ENCODE measurements around the gene CCDC86. TPM values are rescaled to one million over a fixed set of nuclear protein-coding genes. Genes with fewer than 3 reads are reported as not detected.

CCDC86 gene
- total RNA-seq, 4 donors from 2014 or later, result 7.4 to 23.0 (median 8.3) TPM

DNA sequence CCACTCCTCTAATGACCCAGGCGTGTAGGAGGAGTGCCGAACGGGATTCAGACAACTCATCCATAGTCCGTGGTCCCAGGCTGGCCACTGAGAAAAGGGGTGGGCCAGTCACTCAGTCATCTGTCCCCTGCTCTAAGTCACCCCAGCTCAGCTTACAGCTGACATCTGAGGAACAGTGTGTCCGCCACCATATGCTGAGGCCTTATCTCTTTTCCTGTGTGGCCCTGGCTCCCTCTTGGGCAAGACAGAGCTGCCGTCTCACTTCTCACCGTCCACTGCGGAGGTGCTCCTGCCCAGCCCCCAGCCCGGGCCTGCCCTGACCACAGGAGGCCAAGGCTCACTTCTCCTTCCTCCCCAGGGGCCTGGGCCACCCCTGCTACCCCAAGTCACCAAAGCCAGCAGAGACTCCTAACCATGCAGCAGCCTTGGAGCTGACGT is 6.8 kb downstream of the CCDC86 start:
- no peaks in the 10 kb centered on the region for H3K4me1 ChIP-seq
- H3K27me3 ChIP-seq, result no peaks in the 10 kb centered on the region
- no peaks in the 10 kb centered on the region for H3K36me3 ChIP-seq
- TF ChIP-seq, protein P1, sequence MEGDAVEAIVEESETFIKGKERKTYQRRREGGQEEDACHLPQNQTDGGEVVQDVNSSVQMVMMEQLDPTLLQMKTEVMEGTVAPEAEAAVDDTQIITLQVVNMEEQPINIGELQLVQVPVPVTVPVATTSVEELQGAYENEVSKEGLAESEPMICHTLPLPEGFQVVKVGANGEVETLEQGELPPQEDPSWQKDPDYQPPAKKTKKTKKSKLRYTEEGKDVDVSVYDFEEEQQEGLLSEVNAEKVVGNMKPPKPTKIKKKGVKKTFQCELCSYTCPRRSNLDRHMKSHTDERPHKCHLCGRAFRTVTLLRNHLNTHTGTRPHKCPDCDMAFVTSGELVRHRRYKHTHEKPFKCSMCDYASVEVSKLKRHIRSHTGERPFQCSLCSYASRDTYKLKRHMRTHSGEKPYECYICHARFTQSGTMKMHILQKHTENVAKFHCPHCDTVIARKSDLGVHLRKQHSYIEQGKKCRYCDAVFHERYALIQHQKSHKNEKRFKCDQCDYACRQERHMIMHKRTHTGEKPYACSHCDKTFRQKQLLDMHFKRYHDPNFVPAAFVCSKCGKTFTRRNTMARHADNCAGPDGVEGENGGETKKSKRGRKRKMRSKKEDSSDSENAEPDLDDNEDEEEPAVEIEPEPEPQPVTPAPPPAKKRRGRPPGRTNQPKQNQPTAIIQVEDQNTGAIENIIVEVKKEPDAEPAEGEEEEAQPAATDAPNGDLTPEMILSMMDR (IDR thresholded peaks at IDR 0.05), result no peak
- no peak for TF ChIP-seq POLR2A (IDR thresholded peaks at IDR 0.05)
- no peaks in the 10 kb centered on the region for H3K9me3 ChIP-seq
- no peak for DNase-seq
- intact Hi-C loops (cut with DNase I; ENCODE audit: low total_unique reads), result no loop called here
- no peak overlapping the region for H3K4me3 ChIP-seq
- no peak overlapping the region for H3K27ac ChIP-seq

DNA sequence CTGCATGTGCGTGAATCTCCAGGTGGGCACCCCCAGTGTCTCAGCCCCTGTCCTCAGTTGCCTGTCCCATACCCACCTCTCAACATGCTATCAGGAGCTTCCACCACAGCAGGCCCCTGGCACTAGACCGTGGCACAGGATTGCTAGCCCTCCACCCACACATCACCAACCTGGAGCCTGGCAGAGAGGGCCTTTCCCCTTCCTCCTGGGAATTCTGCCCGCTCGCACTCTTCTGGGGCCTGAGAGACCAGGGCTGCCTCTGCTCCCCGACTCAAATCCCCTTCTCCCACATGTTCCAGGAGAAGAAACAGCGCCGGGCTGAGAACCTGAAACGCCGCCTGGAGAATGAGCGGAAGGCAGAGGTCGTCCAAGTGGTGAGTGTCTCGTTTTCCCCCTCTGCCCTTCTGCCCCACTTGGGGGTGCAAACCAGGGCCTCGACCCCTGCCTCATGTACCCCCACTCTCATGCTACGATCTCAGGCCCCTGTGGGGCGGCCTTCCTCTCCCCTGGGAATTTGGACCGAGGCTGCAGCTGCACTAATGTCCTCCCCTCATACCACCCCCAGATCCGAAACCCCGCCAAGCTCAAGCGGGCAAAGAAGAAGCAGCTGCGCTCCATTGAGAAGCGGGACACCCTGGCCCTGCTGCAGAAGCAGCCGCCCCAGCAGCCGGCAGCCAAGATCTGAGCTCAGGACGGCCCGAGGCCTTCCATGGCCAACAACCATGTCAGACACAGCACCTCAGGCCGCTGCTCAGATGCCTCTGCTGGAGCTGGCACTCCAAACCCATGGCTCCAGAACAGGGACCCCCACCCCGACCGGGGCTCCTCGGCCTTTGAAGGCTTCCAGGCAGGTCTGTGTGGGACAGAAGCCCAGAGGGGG is 8.0 kb downstream of the CCDC86 start:
- H3K36me3 ChIP-seq, result no peaks in the 10 kb centered on the region
- H3K9me3 ChIP-seq, result no peaks in the 10 kb centered on the region
- H3K27me3 ChIP-seq, result no peaks in the 10 kb centered on the region
- no peak overlapping the region for H3K4me3 ChIP-seq
- no peak for TF ChIP-seq POLR2A (IDR thresholded peaks at IDR 0.05)
- TF ChIP-seq, protein P1 (IDR thresholded peaks at IDR 0.05), result no peak
- H3K27ac ChIP-seq, result no peak overlapping the region
- no peaks in the 10 kb centered on the region for H3K4me1 ChIP-seq
- intact Hi-C loops (cut with DNase I; ENCODE audit: low total_unique reads), result no loop called here
- DNase-seq, result no peak

DNA sequence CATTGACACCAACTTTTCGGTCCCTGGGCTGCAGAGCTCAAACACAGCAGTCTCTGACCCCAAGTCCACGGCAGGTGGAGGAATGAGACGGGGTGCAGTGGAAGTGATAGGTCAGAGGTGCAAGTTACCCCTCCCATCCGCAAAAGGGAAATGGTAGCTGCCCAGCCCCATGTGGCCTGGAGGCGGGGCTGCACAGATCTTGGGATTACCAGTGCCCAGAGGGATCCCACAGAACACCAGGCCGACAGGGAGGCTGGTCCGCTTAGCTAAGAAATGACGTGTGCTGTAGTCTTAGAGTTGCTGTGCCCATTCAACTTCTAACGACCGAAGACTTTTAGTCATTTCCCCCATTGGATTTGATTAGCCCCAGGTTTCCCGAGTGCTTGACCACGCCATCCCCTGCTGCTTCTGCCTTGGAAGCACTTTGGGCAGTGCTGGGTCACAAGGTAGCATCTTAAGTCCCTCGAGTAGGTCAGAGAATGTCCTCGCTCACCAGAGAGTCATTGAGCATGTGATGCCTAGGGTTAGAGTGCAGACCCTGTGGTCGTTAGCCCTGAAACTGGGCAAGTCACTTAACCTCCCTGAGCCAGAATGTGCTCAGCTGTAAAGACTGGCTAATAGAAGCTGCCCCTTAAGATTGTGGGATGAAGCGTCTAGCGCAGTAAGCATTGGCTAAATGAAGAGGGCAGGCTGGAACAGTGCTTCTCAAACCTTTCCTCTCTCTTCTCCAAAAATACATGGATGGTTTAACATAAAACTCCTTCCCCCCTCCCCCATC is 9.6 kb downstream of the CCDC86 start:
- no peaks in the 10 kb centered on the region for H3K36me3 ChIP-seq
- intact Hi-C loops (cut with DNase I; ENCODE audit: low total_unique reads), result no loop called here

DNA sequence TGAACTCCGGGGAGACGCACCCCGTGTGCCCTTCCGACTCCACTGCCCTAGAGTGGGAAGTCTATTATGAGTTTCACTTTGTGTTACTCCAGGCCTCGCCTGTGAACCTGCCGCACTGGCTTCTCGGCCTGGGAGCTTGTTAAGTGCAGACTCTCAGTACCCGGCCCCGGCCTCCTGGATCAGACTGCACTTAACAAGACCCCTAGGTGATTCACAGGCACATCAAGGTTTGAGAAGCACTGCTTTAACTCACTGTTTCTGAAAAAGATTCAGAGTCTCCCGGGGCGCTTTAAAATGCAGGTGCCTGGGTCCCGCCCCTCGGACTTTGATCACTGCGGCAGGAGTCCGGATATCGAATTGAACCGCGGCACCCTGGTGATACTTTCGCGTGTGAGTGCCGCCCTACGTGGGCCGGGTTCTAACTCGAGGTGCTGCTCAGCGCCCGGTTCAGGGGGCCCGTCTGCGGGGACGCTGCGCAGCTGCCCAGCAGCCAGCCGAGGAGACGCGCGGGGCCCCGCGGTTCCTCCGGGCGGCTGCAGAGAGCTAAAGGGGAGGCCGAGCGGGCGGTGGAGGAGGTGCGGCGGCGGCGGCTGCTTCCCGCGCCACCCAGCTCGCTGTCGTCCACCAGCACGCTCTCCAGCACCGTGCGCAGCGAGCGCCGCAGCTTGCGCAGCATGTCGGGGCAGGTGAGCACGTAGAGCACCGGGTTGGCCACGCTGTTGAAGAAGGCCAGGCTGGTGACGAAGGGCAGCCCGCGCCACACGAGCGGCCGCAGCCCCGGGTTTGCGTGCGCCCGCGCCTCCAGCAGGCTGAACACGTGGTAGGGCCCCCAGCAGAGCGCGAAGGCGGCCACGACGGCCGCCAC is 10.4 kb downstream of the CCDC86 start:
- intact Hi-C loops (cut with DNase I; ENCODE audit: low total_unique reads), result no loop called here
- DNase-seq, result no peak
- no peak overlapping the region for H3K4me3 ChIP-seq
- no peaks in the 10 kb centered on the region for H3K36me3 ChIP-seq
- no peaks in the 10 kb centered on the region for H3K9me3 ChIP-seq
- no peaks in the 10 kb centered on the region for H3K4me1 ChIP-seq
- H3K27me3 ChIP-seq, result no peaks in the 10 kb centered on the region
- TF ChIP-seq POLR2A (IDR thresholded peaks at IDR 0.05), result no peak
- TF ChIP-seq, protein P1 (IDR thresholded peaks at IDR 0.05), result no peak
- H3K27ac ChIP-seq, result no peak overlapping the region

More for the DNA sequence above, 9.6 kb downstream of the CCDC86 start:
- Histone ChIP-seq H3K27me3 (no peaks in the 10 kb centered on the region), H3K9me3 (no peaks in the 10 kb centered on the region), H3K4me1 (no peaks in the 10 kb centered on the region), H3K4me3 (no peak overlapping the region), H3K27ac (no peak overlapping the region)
- TF ChIP-seq, protein P1 (IDR thresholded peaks at IDR 0.05), result no peak
- TF ChIP-seq POLR2A (IDR thresholded peaks at IDR 0.05), result no peak
- DNase-seq, result no peak

Measured in uterus (tissue), 4 donors.